HG02981 (cell line): Measurements from ENCODE around the gene OR11A1.

Experiments used
- ATAC-seq: cut with Tn5 transposase; IDR thresholded peaks from one replicate; pipeline ENCODE4 v1.9.1; 2021; ENCODE audit warnings: mild to moderate bottlenecking, moderate library complexity; ENCODE audit not compliant: unreplicated experiment

The OR11A1 gene

DNA sequence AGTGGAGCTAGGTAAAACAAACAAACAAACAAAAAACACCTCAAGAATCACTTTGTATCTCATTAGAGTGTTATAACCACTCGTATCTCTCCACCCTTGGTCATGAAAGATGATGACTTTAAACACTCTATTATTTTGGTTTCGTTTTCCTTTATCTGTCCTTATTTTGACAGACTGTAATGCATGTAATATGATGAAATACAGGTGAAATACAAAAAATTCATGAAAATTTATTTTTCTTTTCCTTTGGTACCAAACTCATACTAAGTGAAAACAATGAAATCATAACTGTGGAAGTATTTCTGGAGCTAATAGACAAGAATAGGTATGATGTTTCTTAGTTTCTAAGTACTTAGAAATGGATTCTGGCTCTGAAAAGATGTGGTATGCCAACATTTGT lies 57.3 kb downstream of the OR11A1 start:
- no peak for ATAC-seq

GRCh38 chr6:29395331-29395730 lies 61.5 kb downstream of the OR11A1 start, which contains the start of gene OR12D2:
Gene OR12D2, plus strand, starts transcription at chr6:29395631. Its CDS starts 1,069 bp downstream, at chr6:29396700.
- no peak for ATAC-seq

DNA sequence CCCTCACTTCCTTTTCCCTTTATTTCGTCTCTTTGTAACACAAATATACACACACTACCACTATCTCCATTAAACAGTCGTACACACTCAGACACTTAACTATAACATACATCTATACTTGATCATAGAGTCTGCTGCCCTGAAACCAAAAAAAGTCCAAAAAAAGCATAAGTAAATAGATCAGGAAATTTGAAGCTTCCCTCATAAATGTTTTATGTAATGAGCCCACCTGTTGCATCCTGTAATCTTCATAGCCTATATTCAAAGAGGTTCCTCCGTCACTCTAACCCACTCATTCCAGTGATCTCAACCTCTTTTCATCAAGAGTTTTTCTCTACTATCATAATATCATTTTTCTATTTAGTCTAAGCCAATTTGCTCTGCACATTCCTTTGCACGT lies 68.3 kb downstream of the OR11A1 start:
- ATAC-seq = no peak

DNA sequence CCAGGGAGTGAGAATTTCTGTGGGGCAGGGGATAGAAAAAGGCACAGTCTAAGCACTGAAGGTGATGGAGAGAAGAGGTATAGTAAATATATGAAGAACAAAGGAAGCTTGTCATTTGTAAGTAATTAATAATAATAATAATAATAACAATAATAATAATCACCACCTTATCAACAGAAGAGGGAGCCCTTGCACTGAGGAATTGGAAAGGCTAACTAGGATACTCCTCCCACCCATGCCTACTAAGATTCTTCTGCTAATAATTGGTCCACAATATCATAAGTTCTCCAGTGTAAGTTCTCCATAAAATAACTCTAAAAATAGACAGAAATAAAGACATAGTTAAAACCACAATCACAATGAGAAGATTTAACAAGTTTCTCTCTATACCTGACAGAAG lies 80.9 kb downstream of the OR11A1 start:
- no peak for ATAC-seq
